IPS-15b (cell line): ENCODE measurements around the gene ATP5F1C.
"Not testable (repeated sequence)": the region's sequence is repeated elsewhere in the genome, so short reads cannot be mapped to it uniquely, and the experiment has no call there.

Experiments
- H3K27me3 ChIP-seq: one replicate; pipeline ENCODE4 v1.6.1; 2013; ENCODE audit warnings: low read length; ENCODE audit not compliant: control insufficient read depth, insufficient read depth
- H3K36me3 ChIP-seq: one replicate; pipeline ENCODE4 v1.6.1; 2013; ENCODE audit warnings: low read length; ENCODE audit not compliant: control insufficient read depth, insufficient read depth
- H3K4me1 ChIP-seq: one replicate; pipeline ENCODE4 v1.6.1; 2013; ENCODE audit warnings: mild to moderate bottlenecking, low read length; ENCODE audit not compliant: control insufficient read depth, insufficient read depth
- H3K4me3 ChIP-seq: one replicate; pipeline ENCODE4 v1.5.1; 2013; ENCODE audit warnings: low read depth, low read length
- H3K9ac ChIP-seq: one replicate; pipeline ENCODE4 v1.6.1; 2013; ENCODE audit warnings: low read depth, mild to moderate bottlenecking, low read length
- H3K9me3 ChIP-seq: one replicate; pipeline ENCODE4 v1.6.1; 2013; ENCODE audit warnings: mild to moderate bottlenecking, low read length; ENCODE audit not compliant: control insufficient read depth, insufficient read depth

The ATP5F1C gene

DNA sequence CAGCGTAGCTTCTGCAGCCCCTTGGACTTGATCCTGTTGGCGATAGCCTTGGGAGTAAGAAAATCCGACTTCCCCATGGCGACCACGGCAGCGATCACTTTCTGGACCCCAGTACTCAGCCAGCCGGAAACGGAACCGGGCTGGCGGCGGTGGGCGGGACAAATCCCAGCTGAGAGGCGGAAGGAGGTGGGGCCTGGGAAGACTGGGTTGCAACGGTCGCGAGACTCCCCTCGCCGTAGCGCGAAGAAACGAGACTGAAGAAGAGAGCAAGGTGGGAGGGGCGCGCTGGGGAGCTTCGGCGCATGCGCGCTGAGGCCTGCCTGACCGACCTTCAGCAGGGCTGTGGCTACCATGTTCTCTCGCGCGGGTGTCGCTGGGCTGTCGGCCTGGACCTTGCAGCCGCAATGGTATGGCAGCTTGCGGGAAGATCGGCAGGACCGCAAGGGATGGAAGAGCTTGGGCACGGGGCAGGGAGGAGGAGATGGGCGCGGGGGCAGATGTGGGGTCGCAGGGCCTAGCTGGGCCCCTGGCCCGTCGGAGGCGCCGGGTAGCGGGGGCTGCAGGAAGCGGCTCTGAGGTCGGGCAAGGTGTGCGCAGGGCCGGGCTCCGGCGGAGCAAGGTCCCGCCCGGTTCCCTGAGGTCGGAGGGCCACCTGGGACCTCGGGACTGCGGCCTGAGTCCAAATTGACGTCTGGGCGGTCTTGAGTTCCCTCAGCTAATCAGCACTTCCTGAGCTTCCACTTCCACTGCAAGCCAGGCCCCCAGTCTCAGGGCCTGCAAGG lies at the start of gene ATP5F1C, which contains the start of gene KIN:
Gene ATP5F1C (plus strand): TSS at position 321 of the 782 bp plus-strand sequence. CDS start 31 bp downstream, at position 352.
Gene KIN (minus strand): TSS at position 137 of the 782 bp plus-strand sequence. CDS start 60 bp downstream, at position 77.
- peak within 1 kb of the TSS; percentile 93 for H3K9ac ChIP-seq
- H3K4me3 ChIP-seq = peak within 1 kb of the TSS; percentile 96
- H3K27me3 ChIP-seq = no peaks in the 10 kb centered on the region
- no peaks in the 10 kb centered on the region for H3K36me3 ChIP-seq
- no peaks in the 10 kb centered on the region for H3K4me1 ChIP-seq
- no peaks in the 10 kb centered on the region for H3K9me3 ChIP-seq

DNA sequence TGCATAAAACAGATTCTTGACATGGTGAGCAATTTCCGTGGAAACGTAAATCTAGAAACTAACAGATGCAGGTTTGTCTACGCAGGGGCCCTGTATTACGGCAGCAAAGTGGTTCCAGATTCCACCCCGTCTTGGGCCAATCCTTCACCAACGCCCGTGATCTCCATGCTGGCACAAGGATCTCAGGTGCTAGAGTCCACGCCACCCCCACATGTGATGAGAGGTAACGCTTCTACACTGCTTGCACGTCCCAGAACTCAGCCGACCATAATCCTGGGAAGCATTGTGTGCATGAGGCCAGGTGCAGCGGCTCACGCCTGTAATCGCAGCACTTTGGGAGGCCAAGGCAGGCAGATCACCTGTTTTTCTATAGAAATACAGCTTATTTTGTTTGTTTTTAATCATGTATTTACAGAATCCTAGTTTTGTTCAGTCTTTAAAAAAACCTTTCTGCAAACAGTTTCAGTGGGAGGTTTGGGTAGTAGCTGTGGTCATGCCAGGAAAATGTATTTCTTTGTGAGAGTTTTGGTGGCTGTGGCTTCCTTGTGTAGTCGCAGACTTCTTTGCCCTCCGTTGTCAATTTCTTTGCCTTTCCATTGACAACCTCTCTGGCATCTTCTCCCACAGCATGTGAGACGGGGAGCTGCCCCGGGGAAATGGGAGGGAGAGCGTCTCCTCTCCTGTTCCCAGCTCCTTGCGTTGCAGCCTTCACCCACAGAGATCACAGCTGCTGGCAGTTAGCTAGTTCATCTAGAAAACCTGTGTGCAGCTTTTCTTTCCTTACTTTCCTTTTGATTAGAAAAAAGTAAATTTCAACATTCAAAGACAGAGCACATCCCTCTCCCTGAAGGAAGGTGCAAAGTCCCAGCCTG lies 49.2 kb upstream of the ATP5F1C start:
- H3K4me1 ChIP-seq = no peaks in the 10 kb centered on the region
- no peaks in the 10 kb centered on the region for H3K9me3 ChIP-seq
- H3K27me3 ChIP-seq = no peaks in the 10 kb centered on the region
- H3K9ac ChIP-seq = no peak overlapping the region
- no peaks in the 10 kb centered on the region for H3K36me3 ChIP-seq
- H3K4me3 ChIP-seq = no peak overlapping the region

DNA sequence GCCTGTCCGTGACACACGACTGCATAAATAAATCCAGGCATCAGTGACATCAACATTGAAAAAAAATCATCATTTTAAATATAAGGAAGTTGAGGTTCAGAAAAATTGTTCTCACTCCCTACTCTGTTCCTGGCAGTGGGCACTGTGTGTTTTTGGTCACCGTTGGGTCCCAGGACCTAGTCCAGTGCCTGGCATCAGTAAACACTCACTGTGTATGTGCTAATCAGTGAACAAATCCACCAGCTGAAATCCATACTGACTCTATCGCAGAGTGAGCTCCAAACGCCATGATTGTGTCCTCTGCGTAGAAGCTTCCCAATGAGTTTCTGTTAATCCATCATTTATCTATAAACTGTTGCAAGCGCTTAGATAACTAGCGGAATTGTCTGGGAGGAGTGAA lies 43.7 kb upstream of the ATP5F1C start:
- Histone ChIP-seq H3K36me3 (no peaks in the 10 kb centered on the region), H3K9ac (no peak overlapping the region), H3K4me3 (no peak overlapping the region), H3K9me3 (no peaks in the 10 kb centered on the region), H3K4me1 (no peaks in the 10 kb centered on the region), H3K27me3 (no peaks in the 10 kb centered on the region)

DNA sequence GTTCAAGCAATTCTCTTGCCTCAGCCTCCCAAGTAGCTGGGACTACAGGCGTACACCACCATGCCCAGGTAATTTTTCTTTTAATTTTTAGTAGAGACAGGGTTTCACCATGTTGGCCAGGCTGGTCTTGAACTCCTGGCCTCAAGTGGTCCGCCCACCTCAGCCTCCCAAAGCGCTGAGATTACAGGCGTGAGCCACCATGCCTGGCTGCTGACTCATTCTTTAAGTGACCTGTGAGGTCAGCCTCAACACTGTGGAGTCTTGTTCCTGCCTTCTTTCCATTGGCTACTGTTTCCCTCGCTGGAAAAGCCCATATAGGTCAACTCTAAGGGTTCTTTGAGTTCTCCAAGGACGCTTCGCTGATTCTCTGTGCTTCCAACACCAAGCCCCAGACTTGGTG lies 39.3 kb upstream of the ATP5F1C start:
- H3K27me3 ChIP-seq, H3K4me1 ChIP-seq, H3K36me3 ChIP-seq, H3K9ac ChIP-seq, H3K9me3 ChIP-seq, H3K4me3 ChIP-seq: not testable (repeated sequence)

DNA sequence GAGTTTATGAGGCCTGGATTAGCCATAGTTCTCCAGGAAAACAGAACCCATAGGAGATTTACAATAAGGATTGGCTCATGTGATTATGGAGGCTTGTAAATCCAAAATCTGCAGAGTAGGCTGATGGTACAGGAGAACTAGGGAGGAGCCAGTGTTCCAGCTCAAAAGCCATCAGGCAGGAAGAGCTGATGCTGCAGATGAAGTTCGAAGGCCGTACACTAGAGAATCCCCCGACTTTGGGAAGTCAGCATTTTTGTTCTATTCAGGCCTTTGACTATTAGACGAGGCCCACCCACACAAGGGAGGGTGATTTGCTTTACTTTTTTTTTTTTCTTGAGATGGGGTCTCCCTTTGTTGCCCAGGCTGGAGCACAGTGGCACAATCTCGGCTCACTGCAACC lies 37.8 kb upstream of the ATP5F1C start:
- Histone ChIP-seq H3K36me3 (peaks cover 7% of the 10 kb centered on the region), H3K4me1 (no peaks in the 10 kb centered on the region), H3K9ac (no peak overlapping the region), H3K4me3 (no peak overlapping the region), H3K27me3 (no peaks in the 10 kb centered on the region), H3K9me3 (no peaks in the 10 kb centered on the region)

DNA sequence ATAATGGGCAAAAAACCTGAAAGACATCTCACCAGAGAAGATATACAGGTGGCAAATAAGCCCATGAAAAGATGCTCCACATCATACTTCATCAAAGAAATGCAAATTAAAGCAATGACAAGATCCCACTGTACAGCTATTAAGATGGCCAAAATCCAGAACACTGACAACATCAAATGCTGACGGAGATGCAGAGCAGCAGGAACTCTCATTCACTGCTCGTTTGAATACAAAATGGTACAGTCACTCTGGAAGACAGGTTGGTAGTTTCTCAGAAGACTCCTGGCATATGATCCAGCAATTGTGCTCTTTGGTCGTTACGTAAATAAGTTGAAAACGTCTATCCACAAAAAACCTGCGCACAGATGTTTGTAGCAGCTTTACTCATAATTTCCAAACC lies 35.7 kb upstream of the ATP5F1C start:
- H3K4me3 ChIP-seq = no peak overlapping the region
- peaks cover 7% of the 10 kb centered on the region for H3K36me3 ChIP-seq
- no peaks in the 10 kb centered on the region for H3K9me3 ChIP-seq
- no peaks in the 10 kb centered on the region for H3K4me1 ChIP-seq
- no peak overlapping the region for H3K9ac ChIP-seq
- H3K27me3 ChIP-seq = no peaks in the 10 kb centered on the region

DNA sequence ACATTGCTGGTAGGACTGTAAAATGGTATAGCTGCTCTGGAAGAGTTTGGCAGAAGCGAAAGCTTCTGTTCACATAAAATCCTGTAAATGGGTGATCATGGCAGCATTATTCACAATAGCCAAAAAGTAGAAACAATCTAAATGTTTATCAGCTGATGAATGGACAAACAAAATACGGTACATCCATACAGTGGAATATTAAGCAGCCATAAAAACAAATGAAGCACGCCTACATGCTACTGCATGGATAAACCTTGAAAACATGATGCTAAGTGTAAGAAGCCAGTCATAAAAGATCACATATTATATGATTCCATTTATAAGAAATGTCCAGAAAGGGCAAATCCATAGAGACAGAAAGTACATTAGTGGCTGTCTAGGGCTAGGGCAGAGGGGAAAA lies 32.9 kb upstream of the ATP5F1C start:
- Histone ChIP-seq H3K4me3 (no peak overlapping the region), H3K4me1 (no peaks in the 10 kb centered on the region), H3K9me3 (no peaks in the 10 kb centered on the region), H3K36me3 (peaks cover 7% of the 10 kb centered on the region), H3K27me3 (no peaks in the 10 kb centered on the region), H3K9ac (no peak overlapping the region)

DNA sequence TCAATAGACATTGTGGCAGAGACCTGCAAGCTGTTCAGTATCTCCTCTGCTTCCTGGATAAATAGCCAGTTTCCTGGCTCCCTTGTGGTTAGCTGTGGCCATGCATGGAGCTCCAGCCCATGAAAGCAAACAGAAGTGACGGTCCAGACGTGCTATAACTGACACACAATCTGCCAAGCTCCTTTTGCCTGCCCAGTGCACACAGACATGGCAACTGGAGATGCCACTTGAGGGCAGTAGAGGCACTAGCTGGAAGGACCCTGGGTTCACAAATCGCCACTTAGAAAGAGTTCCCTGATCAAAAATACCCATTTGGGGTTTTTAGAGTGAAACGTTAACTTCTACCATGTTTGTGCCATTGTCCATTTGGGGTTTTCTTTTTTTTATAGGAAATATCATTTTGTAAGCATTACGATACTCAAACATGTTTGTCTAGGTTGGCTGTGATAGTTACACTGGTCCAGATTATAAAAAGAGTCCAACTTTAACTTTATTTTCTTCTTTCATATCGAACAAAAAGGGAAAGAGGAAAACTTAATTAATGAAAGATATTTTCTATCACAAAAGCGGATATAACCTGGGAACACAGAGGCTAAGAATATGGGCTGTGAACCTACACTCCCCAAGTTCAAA lies 31.5 kb upstream of the ATP5F1C start:
- no peak overlapping the region for H3K4me3 ChIP-seq
- H3K9ac ChIP-seq = no peak overlapping the region
- peaks cover 7% of the 10 kb centered on the region for H3K36me3 ChIP-seq
- no peaks in the 10 kb centered on the region for H3K4me1 ChIP-seq
- no peaks in the 10 kb centered on the region for H3K27me3 ChIP-seq
- H3K9me3 ChIP-seq = no peaks in the 10 kb centered on the region

DNA sequence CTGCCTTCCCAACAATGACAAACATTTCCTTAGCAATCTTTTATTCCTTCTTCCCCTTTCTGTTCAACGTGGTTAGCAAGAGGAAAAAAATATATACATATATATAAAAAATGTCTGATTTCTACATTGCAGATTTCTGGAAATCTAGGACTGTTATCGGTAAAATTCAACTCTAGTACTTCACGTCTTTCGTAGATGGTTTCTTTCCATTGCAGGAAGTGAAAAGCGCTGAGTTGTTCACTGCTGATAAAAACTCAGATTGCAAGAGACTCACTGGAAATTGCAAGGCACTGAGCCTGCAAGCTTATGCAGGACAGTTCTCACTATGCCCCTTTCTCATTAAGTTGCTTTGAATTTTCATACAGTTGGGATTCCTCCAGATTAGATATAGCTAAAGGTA lies 24.0 kb upstream of the ATP5F1C start:
- H3K4me3 ChIP-seq = no peak overlapping the region
- no peaks in the 10 kb centered on the region for H3K27me3 ChIP-seq
- no peaks in the 10 kb centered on the region for H3K4me1 ChIP-seq
- peaks cover 16% of the 10 kb centered on the region for H3K36me3 ChIP-seq
- no peak overlapping the region for H3K9ac ChIP-seq
- H3K9me3 ChIP-seq = no peaks in the 10 kb centered on the region

DNA sequence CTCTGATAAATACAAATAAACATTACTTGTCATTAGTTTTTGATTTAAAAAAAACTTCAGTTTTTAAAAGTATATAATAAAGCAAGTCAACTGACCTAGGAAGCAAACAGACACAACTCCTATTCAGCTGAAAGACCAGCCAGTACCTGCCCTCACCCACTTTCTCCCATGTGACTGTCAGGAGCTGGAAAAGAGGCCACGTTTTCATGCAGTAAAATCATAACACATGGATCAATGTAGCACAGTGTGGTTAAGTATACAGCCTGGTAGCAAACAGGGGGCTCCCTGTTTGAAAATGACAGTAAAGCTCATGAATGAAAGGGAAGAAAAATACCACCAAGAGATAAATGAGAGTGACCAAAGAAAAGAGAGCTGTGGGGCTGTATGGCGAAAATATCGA lies 21.7 kb upstream of the ATP5F1C start:
- H3K4me3 ChIP-seq = no peak overlapping the region
- peaks cover 27% of the 10 kb centered on the region for H3K36me3 ChIP-seq
- H3K4me1 ChIP-seq = no peaks in the 10 kb centered on the region
- no peaks in the 10 kb centered on the region for H3K9me3 ChIP-seq
- no peaks in the 10 kb centered on the region for H3K27me3 ChIP-seq
- H3K9ac ChIP-seq = no peak overlapping the region

DNA sequence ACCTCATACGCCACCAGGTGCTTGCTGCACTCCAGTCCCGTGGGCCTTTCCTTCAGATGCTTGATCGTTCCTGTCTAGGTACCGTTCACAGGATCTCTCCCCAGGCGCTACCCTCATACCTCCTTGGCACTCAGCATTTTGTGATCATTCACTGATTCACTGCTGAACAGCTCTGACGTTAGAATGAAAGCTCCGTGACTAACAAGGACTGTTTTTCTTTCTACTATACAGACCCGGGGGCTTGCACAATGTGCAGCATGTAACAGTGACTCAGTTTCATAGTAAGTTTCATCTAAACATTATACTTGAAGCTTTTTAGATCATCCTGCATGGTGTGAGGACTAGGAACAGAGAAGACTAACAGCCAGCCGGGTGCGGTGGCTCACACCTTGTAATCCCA lies 20.8 kb upstream of the ATP5F1C start:
- Histone ChIP-seq H3K4me3 (no peak overlapping the region), H3K4me1 (no peaks in the 10 kb centered on the region), H3K27me3 (no peaks in the 10 kb centered on the region), H3K9ac (no peak overlapping the region), H3K36me3 (peaks cover 27% of the 10 kb centered on the region), H3K9me3 (no peaks in the 10 kb centered on the region)
